ENCODE results near the gene TMEM25.

Gene TMEM25

GRCh38 chr11:118544010-118544646 is 13.1 kb downstream of the TMEM25 start:
- no peak for DNase-seq (ENCODE audit: extremely low read depth, insufficient read length)
- Histone ChIP-seq H3K4me3 (replicated peaks; ENCODE audit: low read depth, low read length) (no peak overlapping the region), H3K36me3 (ENCODE audit: control insufficient read depth, insufficient read depth, low read length) (no peaks in the 10 kb centered on the region), H3K27me3 (replicated peaks; ENCODE audit: control insufficient read depth, insufficient read depth, low read length) (no peaks in the 10 kb centered on the region)
- TF ChIP-seq, protein P1, sequence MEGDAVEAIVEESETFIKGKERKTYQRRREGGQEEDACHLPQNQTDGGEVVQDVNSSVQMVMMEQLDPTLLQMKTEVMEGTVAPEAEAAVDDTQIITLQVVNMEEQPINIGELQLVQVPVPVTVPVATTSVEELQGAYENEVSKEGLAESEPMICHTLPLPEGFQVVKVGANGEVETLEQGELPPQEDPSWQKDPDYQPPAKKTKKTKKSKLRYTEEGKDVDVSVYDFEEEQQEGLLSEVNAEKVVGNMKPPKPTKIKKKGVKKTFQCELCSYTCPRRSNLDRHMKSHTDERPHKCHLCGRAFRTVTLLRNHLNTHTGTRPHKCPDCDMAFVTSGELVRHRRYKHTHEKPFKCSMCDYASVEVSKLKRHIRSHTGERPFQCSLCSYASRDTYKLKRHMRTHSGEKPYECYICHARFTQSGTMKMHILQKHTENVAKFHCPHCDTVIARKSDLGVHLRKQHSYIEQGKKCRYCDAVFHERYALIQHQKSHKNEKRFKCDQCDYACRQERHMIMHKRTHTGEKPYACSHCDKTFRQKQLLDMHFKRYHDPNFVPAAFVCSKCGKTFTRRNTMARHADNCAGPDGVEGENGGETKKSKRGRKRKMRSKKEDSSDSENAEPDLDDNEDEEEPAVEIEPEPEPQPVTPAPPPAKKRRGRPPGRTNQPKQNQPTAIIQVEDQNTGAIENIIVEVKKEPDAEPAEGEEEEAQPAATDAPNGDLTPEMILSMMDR (IDR thresholded peaks at IDR 0.05; ENCODE audit: insufficient read depth, low read length, poor library complexity, severe bottlenecking): no peak

GRCh38 chr11:118544647-118545010 is 13.6 kb downstream of the TMEM25 start:
- no peaks in the 10 kb centered on the region for H3K36me3 ChIP-seq (ENCODE audit: control insufficient read depth, insufficient read depth, low read length)
- no peaks in the 10 kb centered on the region for H3K27me3 ChIP-seq (replicated peaks; ENCODE audit: control insufficient read depth, insufficient read depth, low read length)
- H3K4me3 ChIP-seq (replicated peaks; ENCODE audit: low read depth, low read length): no peak overlapping the region
- TF ChIP-seq, protein P1 (IDR thresholded peaks at IDR 0.05; ENCODE audit: insufficient read depth, low read length, poor library complexity, severe bottlenecking): no peak
- no peak for DNase-seq (ENCODE audit: extremely low read depth, insufficient read length)

DNA sequence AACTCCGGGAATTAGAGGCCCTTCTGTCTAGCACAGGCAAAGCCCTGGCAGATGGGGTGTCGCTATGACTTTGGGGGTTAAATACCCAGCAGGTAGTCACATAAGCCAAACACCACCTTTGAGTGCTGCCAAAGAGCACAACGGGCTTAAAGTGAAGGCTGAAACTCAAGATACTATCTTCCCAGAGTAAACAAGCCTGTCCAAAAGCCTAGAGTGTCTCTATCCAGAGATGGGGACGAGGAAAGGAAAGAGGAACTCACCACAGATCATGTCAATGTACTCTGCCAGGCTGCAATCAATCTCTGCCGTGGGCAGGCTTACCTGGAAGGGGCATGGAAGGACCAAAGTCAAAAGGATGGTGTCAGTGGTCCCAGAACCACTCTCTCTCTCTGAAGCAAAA is 14.5 kb downstream of the TMEM25 start:
- H3K36me3 ChIP-seq (ENCODE audit: control insufficient read depth, insufficient read depth, low read length): no peaks in the 10 kb centered on the region
- DNase-seq (ENCODE audit: extremely low read depth, insufficient read length): no peak
- TF ChIP-seq, protein P1 (IDR thresholded peaks at IDR 0.05; ENCODE audit: insufficient read depth, low read length, poor library complexity, severe bottlenecking): no peak
- no peaks in the 10 kb centered on the region for H3K27me3 ChIP-seq (replicated peaks; ENCODE audit: control insufficient read depth, insufficient read depth, low read length)
- H3K4me3 ChIP-seq (replicated peaks; ENCODE audit: low read depth, low read length): no peak overlapping the region

DNA sequence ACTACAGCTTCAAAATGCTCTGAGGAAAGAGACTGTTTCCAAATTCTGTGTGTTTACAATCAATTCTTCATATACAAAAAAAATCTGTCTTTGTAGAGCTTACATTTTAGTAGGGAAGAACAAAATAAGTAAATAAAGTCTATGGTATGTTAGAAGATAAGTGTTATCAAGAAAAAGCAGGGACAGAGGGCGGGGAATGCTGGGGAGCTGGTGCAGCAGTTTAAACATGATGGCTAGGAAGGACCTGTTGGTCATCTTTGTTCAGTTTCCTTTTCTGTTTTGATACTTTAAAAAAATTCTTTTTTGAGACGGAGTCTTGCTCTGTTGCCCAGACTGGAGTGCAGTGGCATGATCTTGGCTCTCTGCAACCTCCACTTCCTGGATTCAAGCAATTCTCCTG is 16.1 kb downstream of the TMEM25 start:
- no peak overlapping the region for H3K4me3 ChIP-seq (replicated peaks; ENCODE audit: low read depth, low read length)
- H3K36me3 ChIP-seq (ENCODE audit: control insufficient read depth, insufficient read depth, low read length): no peaks in the 10 kb centered on the region; the same call in 1 of the 2 replicates
- no peak for DNase-seq (ENCODE audit: extremely low read depth, insufficient read length)
- H3K27me3 ChIP-seq (replicated peaks; ENCODE audit: control insufficient read depth, insufficient read depth, low read length): no peaks in the 10 kb centered on the region
- TF ChIP-seq, protein P1 (IDR thresholded peaks at IDR 0.05; ENCODE audit: insufficient read depth, low read length, poor library complexity, severe bottlenecking): no peak

- TF ChIP-seq, protein P1 (IDR thresholded peaks at IDR 0.05; ENCODE audit: insufficient read depth, low read length, poor library complexity, severe bottlenecking): no peak
- H3K36me3 ChIP-seq (ENCODE audit: control insufficient read depth, insufficient read depth, low read length): no peaks in the 10 kb centered on the region; the same call in 1 of the 2 replicates
- no peaks in the 10 kb centered on the region for H3K27me3 ChIP-seq (replicated peaks; ENCODE audit: control insufficient read depth, insufficient read depth, low read length)
- H3K4me3 ChIP-seq (replicated peaks; ENCODE audit: low read depth, low read length): no peak overlapping the region
- no peak for DNase-seq (ENCODE audit: extremely low read depth, insufficient read length)
Observed at GRCh38 chr11:118552341-118552740, 21.3 kb downstream of the TMEM25 start.

DNA sequence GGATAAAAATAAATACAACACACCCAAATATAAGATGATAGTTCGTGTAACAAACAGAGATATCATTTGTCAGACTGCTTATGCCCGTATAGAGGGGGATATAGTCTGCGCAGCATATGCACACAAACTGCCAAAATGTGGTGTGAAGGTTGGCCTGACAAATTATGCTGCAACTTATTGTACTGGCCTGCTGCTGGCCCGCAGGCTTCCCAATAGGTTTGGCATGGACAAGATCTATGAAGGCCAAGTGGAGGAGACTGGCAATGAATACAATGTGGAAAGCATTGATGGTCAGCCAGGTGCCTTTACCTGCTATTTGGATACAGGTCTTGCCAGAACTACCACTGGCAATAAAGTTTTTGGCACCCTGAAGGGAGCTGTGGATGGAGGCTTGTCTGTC is 29.8 kb downstream of the TMEM25 start:
- Histone ChIP-seq H3K27me3 (replicated peaks; ENCODE audit: control insufficient read depth, insufficient read depth, low read length) (no peaks in the 10 kb centered on the region), H3K36me3 (ENCODE audit: control insufficient read depth, insufficient read depth, low read length) (no peaks in the 10 kb centered on the region), H3K4me3 (replicated peaks; ENCODE audit: low read depth, low read length) (no peak overlapping the region)
- TF ChIP-seq, protein P1 (IDR thresholded peaks at IDR 0.05; ENCODE audit: insufficient read depth, low read length, poor library complexity, severe bottlenecking): no peak
- DNase-seq (ENCODE audit: extremely low read depth, insufficient read length): no peak
